ENCODE measurements around the gene SPN. TPM values are rescaled to one million over a fixed set of nuclear protein-coding genes. Genes with fewer than 3 reads are reported as not detected.
"Not testable (repeated sequence)": the region's sequence is repeated elsewhere in the genome, so short reads cannot be mapped to it uniquely, and the experiment has no call there.

The SPN gene
- total RNA-seq, 4 donors from 2014 or later = 2.2 to 6.3 (median 4.7) TPM

DNA sequence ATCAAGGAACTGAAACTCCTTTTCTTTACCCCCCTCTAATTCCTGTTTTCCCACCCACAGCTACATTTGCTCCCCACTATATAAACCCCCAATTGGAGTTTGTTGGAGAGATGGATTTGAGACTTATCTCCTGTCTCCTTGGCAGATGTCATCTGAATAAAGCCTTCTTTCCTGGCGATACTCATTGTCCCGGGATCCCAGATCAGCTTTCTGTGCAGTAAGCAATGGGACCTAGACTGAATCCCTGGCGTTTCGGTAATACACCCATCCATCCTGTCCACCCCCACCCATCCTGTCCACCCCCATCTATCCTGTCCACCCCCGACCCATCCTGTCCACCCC is 38.1 kb downstream of the SPN start:
- H3K9me3 ChIP-seq = no peaks in the 10 kb centered on the region
- no peak for DNase-seq (ENCODE audit: low spot score in 2 of 2)
- peaks cover 2% of the 10 kb centered on the region for H3K4me1 ChIP-seq
- no peak overlapping the region for H3K4me3 ChIP-seq
- TF ChIP-seq POLR2A (IDR thresholded peaks at IDR 0.05) (no peak), POLR2AphosphoS5 (IDR thresholded peaks at IDR 0.05) (no peak), EP300 (IDR thresholded peaks at IDR 0.05) (no peak)
- TF ChIP-seq, protein P1, sequence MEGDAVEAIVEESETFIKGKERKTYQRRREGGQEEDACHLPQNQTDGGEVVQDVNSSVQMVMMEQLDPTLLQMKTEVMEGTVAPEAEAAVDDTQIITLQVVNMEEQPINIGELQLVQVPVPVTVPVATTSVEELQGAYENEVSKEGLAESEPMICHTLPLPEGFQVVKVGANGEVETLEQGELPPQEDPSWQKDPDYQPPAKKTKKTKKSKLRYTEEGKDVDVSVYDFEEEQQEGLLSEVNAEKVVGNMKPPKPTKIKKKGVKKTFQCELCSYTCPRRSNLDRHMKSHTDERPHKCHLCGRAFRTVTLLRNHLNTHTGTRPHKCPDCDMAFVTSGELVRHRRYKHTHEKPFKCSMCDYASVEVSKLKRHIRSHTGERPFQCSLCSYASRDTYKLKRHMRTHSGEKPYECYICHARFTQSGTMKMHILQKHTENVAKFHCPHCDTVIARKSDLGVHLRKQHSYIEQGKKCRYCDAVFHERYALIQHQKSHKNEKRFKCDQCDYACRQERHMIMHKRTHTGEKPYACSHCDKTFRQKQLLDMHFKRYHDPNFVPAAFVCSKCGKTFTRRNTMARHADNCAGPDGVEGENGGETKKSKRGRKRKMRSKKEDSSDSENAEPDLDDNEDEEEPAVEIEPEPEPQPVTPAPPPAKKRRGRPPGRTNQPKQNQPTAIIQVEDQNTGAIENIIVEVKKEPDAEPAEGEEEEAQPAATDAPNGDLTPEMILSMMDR (IDR thresholded peaks at IDR 0.05) = no peak
- no peak overlapping the region for H3K27ac ChIP-seq
- H3K36me3 ChIP-seq = no peaks in the 10 kb centered on the region
- H3K27me3 ChIP-seq = no peaks in the 10 kb centered on the region
- WGBS = 87% methylated on average over 5 of the region's 5 CpGs

DNA sequence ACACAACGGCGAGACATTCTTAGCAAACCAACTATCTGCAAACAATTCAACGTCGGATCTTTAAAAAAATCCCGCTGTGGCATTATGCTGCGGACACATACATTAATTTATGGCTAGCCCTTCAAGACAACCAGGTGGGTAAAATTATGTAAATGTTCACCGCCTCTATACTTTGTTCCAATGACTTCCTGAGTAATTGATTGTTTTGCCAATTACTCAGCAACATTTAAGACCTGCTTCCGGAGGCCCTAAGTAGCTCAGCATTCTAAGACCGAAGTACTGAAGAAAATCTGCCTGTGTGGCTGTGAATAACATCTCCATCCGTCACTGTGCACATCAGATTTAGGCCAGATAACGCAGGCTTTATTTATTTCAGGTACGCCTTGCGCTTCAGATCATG is 39.2 kb downstream of the SPN start:
- DNase-seq (ENCODE audit: low spot score in 2 of 2) = no peak
- no peak overlapping the region for H3K27ac ChIP-seq
- H3K4me1 ChIP-seq = peaks cover 2% of the 10 kb centered on the region
- TF ChIP-seq POLR2AphosphoS5 (IDR thresholded peaks at IDR 0.05) (no peak), EP300 (IDR thresholded peaks at IDR 0.05) (no peak), POLR2A (IDR thresholded peaks at IDR 0.05) (no peak)
- TF ChIP-seq, protein P1 (IDR thresholded peaks at IDR 0.05) = no peak
- WGBS = 70% methylated on average over 13 of the region's 13 CpGs
- no peaks in the 10 kb centered on the region for H3K9me3 ChIP-seq
- no peaks in the 10 kb centered on the region for H3K27me3 ChIP-seq
- H3K4me3 ChIP-seq = no peak overlapping the region
- no peaks in the 10 kb centered on the region for H3K36me3 ChIP-seq

DNA sequence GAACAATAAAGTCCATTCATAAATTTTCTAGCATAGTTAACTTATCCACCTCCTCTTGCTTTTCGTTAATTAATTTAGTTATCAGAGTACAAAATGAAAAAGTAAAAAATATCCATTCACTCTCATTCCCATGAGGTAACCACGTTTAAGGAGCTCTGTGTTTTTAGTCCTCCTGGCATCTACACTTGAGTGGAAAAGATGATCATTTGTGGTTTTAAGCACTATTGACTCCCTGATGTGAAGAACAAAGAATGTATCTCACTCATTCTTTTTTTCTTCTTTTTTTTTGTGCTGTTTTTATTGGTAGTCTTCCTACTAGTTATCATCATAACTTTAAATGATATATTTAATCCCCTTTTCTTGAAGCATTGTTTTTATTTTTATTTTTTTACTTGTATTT is 42.0 kb downstream of the SPN start:
- TF ChIP-seq POLR2A (IDR thresholded peaks at IDR 0.05) (no peak), POLR2AphosphoS5 (IDR thresholded peaks at IDR 0.05) (no peak), EP300 (IDR thresholded peaks at IDR 0.05) (no peak)
- TF ChIP-seq, protein P1 (IDR thresholded peaks at IDR 0.05) = no peak

DNA sequence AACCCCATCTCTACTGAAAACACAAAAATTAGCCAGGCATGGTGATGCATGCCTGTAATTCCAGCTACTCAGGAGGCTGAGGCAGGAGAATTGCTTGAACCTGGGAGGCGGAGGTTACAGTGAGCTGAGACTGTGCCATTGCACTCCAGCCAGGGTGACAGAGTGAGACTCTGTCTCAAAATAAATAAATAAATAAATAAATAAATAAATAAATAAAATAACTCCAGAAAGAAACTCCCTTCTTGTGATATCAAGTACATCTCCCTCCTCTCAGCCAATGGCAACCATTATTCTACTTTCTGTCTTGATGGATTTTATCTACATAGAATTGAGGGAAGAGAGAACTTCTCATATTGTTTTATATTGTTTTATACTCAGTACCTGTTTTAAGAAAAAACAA is 44.1 kb downstream of the SPN start:
- not testable (repeated sequence) for H3K4me1 ChIP-seq; H3K27ac ChIP-seq; H3K4me3 ChIP-seq; DNase-seq (ENCODE audit: low spot score in 2 of 2); H3K36me3 ChIP-seq; H3K27me3 ChIP-seq; H3K9me3 ChIP-seq
- 95% methylated on average over 1 of the region's 1 CpG for WGBS

More for the DNA sequence above, 42.0 kb downstream of the SPN start:
- no peak overlapping the region for H3K27ac ChIP-seq
- H3K4me1 ChIP-seq = peaks cover 2% of the 10 kb centered on the region
- no peak for DNase-seq (ENCODE audit: low spot score in 2 of 2)
- 56% methylated on average over 2 of the region's 2 CpGs for WGBS
- no peak overlapping the region for H3K4me3 ChIP-seq
- H3K9me3 ChIP-seq = no peaks in the 10 kb centered on the region
- no peaks in the 10 kb centered on the region for H3K36me3 ChIP-seq
- H3K27me3 ChIP-seq = no peaks in the 10 kb centered on the region

DNA sequence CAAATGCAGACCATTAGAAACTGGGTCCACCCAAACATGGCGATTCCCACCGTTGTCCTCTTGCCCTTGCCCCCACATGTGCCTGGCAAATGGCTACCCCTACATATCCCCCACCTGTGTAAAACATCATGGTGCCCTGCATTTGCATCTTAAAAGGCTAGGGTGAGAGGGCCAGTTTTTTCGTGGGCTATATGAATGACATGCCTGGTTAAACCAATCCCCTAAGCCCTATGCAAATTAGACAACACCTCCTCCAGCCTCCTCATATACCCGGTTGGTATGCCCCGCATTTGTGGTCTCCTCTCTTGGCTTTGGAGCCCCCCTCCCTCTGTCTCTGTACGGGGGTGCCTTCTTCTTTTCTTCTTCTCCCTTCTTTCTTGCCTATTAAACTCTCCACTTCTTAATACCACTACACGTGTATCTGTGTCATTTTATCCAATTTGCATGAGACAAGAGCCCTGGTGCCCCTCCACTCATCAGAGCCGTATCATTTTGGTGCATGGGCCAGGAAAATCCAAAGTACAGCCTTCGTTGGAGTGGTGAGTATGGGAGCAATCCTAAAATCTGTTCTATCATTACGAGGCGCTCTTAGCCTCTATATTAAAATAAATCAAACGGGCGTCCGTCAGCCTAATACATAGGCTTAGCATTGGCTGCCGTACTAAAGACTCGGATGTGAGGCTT is 46.0 kb downstream of the SPN start:
- H3K27me3 ChIP-seq = no peaks in the 10 kb centered on the region
- H3K9me3 ChIP-seq = no peaks in the 10 kb centered on the region
- DNase-seq (ENCODE audit: low spot score in 2 of 2) = no peak
- no peaks in the 10 kb centered on the region for H3K36me3 ChIP-seq
- H3K27ac ChIP-seq = no peak overlapping the region
- 59% methylated on average over 16 of the region's 16 CpGs for WGBS
- no peak overlapping the region for H3K4me3 ChIP-seq
- no peak for TF ChIP-seq POLR2A (IDR thresholded peaks at IDR 0.05)
- TF ChIP-seq, protein P1 (IDR thresholded peaks at IDR 0.05) = no peak
- TF ChIP-seq EP300 (IDR thresholded peaks at IDR 0.05) = no peak
- no peak for TF ChIP-seq POLR2AphosphoS5 (IDR thresholded peaks at IDR 0.05)
- H3K4me1 ChIP-seq = peaks cover 8% of the 10 kb centered on the region

DNA sequence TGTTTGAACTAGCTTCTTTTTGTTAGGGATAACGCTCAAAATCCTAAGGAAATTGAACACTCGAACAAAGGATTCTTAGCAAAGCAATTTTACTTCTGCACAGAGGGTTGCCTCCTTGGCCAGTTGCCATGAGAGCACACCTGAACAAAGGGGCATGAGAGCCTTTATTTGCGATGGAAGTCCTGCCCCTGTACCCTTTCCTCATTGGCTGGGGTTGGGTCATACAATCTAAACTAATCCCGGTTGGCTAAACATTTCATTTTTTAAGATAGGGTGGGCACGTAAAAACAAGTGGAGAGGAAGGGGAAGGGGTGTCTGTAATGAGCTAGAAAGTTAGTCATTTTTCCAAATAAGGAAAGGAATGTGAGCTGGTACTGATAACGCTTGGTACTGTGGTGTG is 46.6 kb downstream of the SPN start:
- WGBS = 59% methylated on average over 6 of the region's 6 CpGs
- H3K4me3 ChIP-seq; H3K36me3 ChIP-seq; H3K9me3 ChIP-seq; H3K4me1 ChIP-seq; H3K27me3 ChIP-seq; DNase-seq (ENCODE audit: low spot score in 2 of 2); H3K27ac ChIP-seq: not testable (repeated sequence)

Data from suprapubic skin (tissue), 4 donors.